PC-9 (cell line): ENCODE measurements around the gene PXDN. TPM values are rescaled to one million over a fixed set of nuclear protein-coding genes. Genes with fewer than 3 reads are reported as not detected.

Experiments used
- BruUV-seq: library from RNA; stranded (reverse); fragments of 400-500 nt; replicated peaks from 2 replicates; lab custom pipeline; 2021; lab: Mats Ljungman, UMichigan
- CTCF ChIA-PET: fragments of 300-600 bp; sonication (Branson Sonifier 250); formaldehyde crosslinking; loops from one replicate; lab custom pipeline; 2022; ENCODE audit warnings: antibody characterized with exemption; lab: Charles Lee
- POLR2A ChIA-PET: fragments of 300-600 bp; sonication (Branson Sonifier 250); formaldehyde crosslinking; loops from one replicate; lab custom pipeline; 2022; ENCODE audit warnings: antibody characterized with exemption; ENCODE audit not compliant: unreplicated experiment; lab: Charles Lee
- DNase-seq, 2 experiments: peaks; one replicate each; pipeline versions ENCODE4 v3.0.0 to v3.0.0-alpha.2; 2015 to 2022; ENCODE audit warnings: mixed read lengths in 1 of 2
- H2AFZ ChIP-seq: fragments of 200-600 bp; sonication (generic); 2 replicates; pipeline ENCODE4 v1.8.1; 2017; ENCODE audit warnings: antibody characterized with exemption
- H3F3A ChIP-seq: fragments of 200-600 bp; sonication (generic); 2 replicates; pipeline ENCODE4 v1.8.1; 2017; ENCODE audit warnings: antibody characterized with exemption, mild to moderate bottlenecking, low read depth; ENCODE audit not compliant: insufficient read depth
- H3K27ac ChIP-seq: fragments of 200-600 bp; sonication (generic); 2 replicates; pipeline ENCODE4 v1.6.1; 2016; ENCODE audit warnings: mixed run types
- H3K27me3 ChIP-seq: fragments of 200-600 bp; sonication (generic); 2 replicates; pipeline ENCODE4 v1.6.1; 2016; ENCODE audit warnings: low read depth, mixed run types; ENCODE audit not compliant: insufficient read depth
- H3K36me3 ChIP-seq: fragments of 200-600 bp; sonication (generic); 2 replicates; pipeline ENCODE4 v1.6.1; 2016; ENCODE audit warnings: low read depth, mixed run types
- H3K4me1 ChIP-seq: fragments of 200-600 bp; sonication (generic); replicated peaks from 2 replicates; pipeline ENCODE4 v1.6.1; 2016; ENCODE audit warnings: mixed run types; ENCODE audit not compliant: insufficient read depth
- H3K4me2 ChIP-seq: fragments of 200-600 bp; sonication (generic); 2 replicates; pipeline ENCODE4 v1.6.1; 2017; ENCODE audit warnings: mixed run types
- H3K4me3 ChIP-seq: fragments of 200-600 bp; sonication (generic); 2 replicates; pipeline ENCODE4 v1.6.1; 2016; ENCODE audit warnings: mixed run types
- H3K79me2 ChIP-seq: fragments of 200-600 bp; sonication (generic); 2 replicates; pipeline ENCODE4 v1.6.1; 2017; ENCODE audit warnings: low read depth, mixed run types
- H3K9me2 ChIP-seq: fragments of 200-600 bp; sonication (generic); 2 replicates; pipeline ENCODE4 v1.8.1; 2017; ENCODE audit warnings: mild to moderate bottlenecking; ENCODE audit not compliant: insufficient read depth
- H3K9me3 ChIP-seq: fragments of 200-600 bp; sonication (generic); 2 replicates; pipeline ENCODE4 v1.8.1; 2016; ENCODE audit warnings: low read depth; ENCODE audit not compliant: insufficient read depth
- H4K20me1 ChIP-seq: fragments of 200-600 bp; sonication (generic); 2 replicates; pipeline ENCODE4 v1.8.1; 2017; ENCODE audit not compliant: insufficient read depth
- EZH2 ChIP-seq: fragments of 200-600 bp; sonication (generic); IDR thresholded peaks from 2 replicates; pipeline ENCODE4 v1.8.0; 2017; ENCODE audit warnings: antibody characterized with exemption, low read depth
- intact Hi-C: fragments of 100-400 bp; cut with micrococcal nuclease; formaldehyde crosslinking; loops from one replicate; pipeline ENCODE4 v1.10.0; 2022; ENCODE audit not compliant: unreplicated experiment
- total RNA-seq: library from RNA; stranded (reverse); gene quantifications from 2 replicates; pipeline ENCODE4 v1.2.3, GENCODE V29; 2021
- TF ChIP-seq, protein P1 (sequence below): fragments of 200-600 bp; sonication (generic); conservative IDR thresholded peaks from 2 replicates; pipeline ENCODE4 v1.6.1; 2017; ENCODE audit warnings: mixed run types, antibody characterized with exemption, mild to moderate bottlenecking, moderate library complexity

Gene PXDN
- total RNA-seq, 1 experiment from 2014 or later, result 91.1 TPM

GRCh38 chr2:1748176-1748740 is 3.9 kb upstream of the PXDN start:
- H3K4me2 ChIP-seq, result no peak overlapping the region
- CTCF ChIA-PET, result no interaction called here
- no peaks in the 10 kb centered on the region for H3K9me3 ChIP-seq
- no peak for TF ChIP-seq EZH2
- TF ChIP-seq, protein P1, sequence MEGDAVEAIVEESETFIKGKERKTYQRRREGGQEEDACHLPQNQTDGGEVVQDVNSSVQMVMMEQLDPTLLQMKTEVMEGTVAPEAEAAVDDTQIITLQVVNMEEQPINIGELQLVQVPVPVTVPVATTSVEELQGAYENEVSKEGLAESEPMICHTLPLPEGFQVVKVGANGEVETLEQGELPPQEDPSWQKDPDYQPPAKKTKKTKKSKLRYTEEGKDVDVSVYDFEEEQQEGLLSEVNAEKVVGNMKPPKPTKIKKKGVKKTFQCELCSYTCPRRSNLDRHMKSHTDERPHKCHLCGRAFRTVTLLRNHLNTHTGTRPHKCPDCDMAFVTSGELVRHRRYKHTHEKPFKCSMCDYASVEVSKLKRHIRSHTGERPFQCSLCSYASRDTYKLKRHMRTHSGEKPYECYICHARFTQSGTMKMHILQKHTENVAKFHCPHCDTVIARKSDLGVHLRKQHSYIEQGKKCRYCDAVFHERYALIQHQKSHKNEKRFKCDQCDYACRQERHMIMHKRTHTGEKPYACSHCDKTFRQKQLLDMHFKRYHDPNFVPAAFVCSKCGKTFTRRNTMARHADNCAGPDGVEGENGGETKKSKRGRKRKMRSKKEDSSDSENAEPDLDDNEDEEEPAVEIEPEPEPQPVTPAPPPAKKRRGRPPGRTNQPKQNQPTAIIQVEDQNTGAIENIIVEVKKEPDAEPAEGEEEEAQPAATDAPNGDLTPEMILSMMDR, result no peak
- H3K27me3 ChIP-seq, result no peaks in the 10 kb centered on the region
- no peak overlapping the region for H3K4me3 ChIP-seq
- peaks cover 4% of the 10 kb centered on the region; the same call in 1 of the 2 replicates for H3F3A ChIP-seq
- no peak overlapping the region for H2AFZ ChIP-seq
- peaks cover 10% of the 10 kb centered on the region; the same call in 1 of the 2 replicates for H3K79me2 ChIP-seq
- no peaks in the 10 kb centered on the region for H3K36me3 ChIP-seq
- H3K9me2 ChIP-seq, result no peaks in the 10 kb centered on the region
- H3K27ac ChIP-seq, result no peak overlapping the region
- BruUV-seq, result no TSS peak
- H4K20me1 ChIP-seq, result no peaks in the 10 kb centered on the region
- intact Hi-C loops, result no loop called here
- DNase-seq, result no peak
- H3K4me1 ChIP-seq, result peaks cover 6% of the 10 kb centered on the region; the same call in 1 of the 2 replicates
- POLR2A ChIA-PET, result no interaction called here

DNA sequence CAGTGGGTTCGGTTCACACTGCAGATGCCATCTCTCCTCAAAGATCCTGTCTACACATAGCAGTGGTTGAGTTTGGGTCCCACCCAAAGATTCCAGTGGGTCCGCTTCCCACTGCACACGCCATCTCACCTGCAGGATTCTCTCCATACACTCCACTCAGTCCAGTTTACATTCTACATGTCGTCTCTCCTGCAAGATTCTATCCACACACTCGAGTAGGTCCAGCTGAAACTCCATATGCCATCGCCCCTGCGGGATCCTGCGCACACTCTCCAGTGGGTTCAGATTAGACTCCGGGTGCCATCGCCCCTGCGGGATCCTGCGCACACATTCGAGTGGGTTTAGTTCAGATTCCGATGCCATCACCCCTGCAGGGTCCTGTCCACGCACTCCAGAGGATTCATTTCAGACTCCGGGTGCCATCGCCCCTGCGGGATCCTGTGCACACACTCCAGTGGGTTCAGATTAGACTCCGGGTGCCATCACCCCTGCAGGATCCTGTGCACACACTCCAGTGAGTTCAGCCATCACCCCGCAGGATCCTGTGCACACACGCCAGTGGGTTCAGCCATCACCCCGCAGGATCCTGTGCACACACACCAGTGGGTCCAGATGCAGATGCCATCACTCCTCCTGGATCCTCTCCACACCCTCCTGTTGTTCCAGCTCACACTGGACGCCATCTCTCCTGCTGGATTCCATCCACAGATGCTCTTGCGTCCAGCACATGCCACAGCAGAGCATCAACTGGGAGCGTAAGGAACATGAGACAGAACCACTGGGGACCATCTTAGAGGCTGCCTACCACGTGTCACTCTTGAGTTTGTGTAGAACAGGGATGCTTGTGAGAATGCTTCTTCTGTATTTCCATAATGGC is 3.0 kb upstream of the PXDN start:
- Histone ChIP-seq H3K9me2 (no peaks in the 10 kb centered on the region), H3K79me2 (peaks cover 14% of the 10 kb centered on the region), H3K36me3 (no peaks in the 10 kb centered on the region), H3K4me3 (no peak overlapping the region), H3K9me3 (no peaks in the 10 kb centered on the region), H3K4me2 (no peak overlapping the region), H3K27ac (no peak overlapping the region), H3F3A (peaks cover 4% of the 10 kb centered on the region; the same call in 1 of the 2 replicates), H3K27me3 (no peaks in the 10 kb centered on the region), H3K4me1 (peaks cover 8% of the 10 kb centered on the region), H4K20me1 (no peaks in the 10 kb centered on the region), H2AFZ (no peak overlapping the region)
- CTCF ChIA-PET, result no interaction called here
- TF ChIP-seq EZH2, result no peak
- TF ChIP-seq, protein P1, result no peak
- POLR2A ChIA-PET, result no interaction called here
- DNase-seq, result no peak
- intact Hi-C loops, result no loop called here
- BruUV-seq, result no TSS peak

GRCh38 chr2:1746174-1747064 is 2.1 kb upstream of the PXDN start:
- no peak for DNase-seq
- no peaks in the 10 kb centered on the region for H3K27me3 ChIP-seq

More at GRCh38 chr2:1746174-1747064, 2.1 kb upstream of the PXDN start:
- no peak overlapping the region for H2AFZ ChIP-seq
- H3F3A ChIP-seq, result peaks cover 4% of the 10 kb centered on the region; the same call in 1 of the 2 replicates
- H3K79me2 ChIP-seq, result peaks cover 23% of the 10 kb centered on the region
- no TSS peak for BruUV-seq
- H3K36me3 ChIP-seq, result no peaks in the 10 kb centered on the region
- no peak overlapping the region for H3K4me2 ChIP-seq
- H3K27ac ChIP-seq, result no peak overlapping the region
- 0 out of 2 replicates have a peak, but pooled peaks cover 5% of the 10 kb centered on the region for H4K20me1 ChIP-seq
- no peak overlapping the region for H3K4me3 ChIP-seq
- CTCF ChIA-PET, result no interaction called here
- POLR2A ChIA-PET, result no interaction called here
- no peaks in the 10 kb centered on the region for H3K9me3 ChIP-seq
- peaks cover 17% of the 10 kb centered on the region for H3K4me1 ChIP-seq
- TF ChIP-seq, protein P1, result no peak
- no peak for TF ChIP-seq EZH2
- no peaks in the 10 kb centered on the region for H3K9me2 ChIP-seq
- intact Hi-C loops, result no loop called here
